Jurkat, Clone E6-1 (cell line): Measurements from ENCODE around the gene IGF2R.
"Not testable (repeated sequence)": the region's sequence is repeated elsewhere in the genome, so short reads cannot be mapped to it uniquely, and the experiment has no call there.

Experiments used
- DNase-seq: peaks from one replicate; pipeline ENCODE4 v3.0.0-alpha.2; 2011; ENCODE audit warnings: low read depth, low spot score
- H3K4me3 ChIP-seq: 2 replicates; pipeline ENCODE4 v1.5.1; 2011; ENCODE audit warnings: mild to moderate bottlenecking, low read length, control low read depth, moderate library complexity

IGF2R gene

GRCh38 chr6:159989492-159990480 is 20.9 kb downstream of the IGF2R start:
- no peak for DNase-seq
- H3K4me3 ChIP-seq, result no peak overlapping the region

DNA sequence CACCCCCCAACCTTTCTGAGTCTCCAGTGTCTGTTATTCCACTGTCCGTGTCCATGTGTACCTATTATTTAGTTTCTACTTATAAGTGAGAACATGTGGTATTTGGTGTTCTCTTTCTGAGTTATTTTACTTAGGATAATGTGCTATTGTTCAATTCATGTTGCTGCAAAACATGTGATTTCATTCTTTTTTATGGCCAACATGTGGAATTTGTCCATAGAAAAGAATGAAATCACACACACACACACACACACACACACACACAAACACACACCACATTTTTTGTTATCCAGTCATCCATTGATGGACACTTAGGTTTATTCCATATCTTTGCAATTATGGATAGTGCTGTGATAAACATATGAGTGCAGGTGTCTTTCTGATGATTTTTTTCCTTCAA is 23.5 kb downstream of the IGF2R start:
- no peak overlapping the region for H3K4me3 ChIP-seq

GRCh38 chr6:159995405-159995804 is 26.5 kb downstream of the IGF2R start:
- H3K4me3 ChIP-seq, result no peak overlapping the region
- DNase-seq, result no peak

More for the DNA sequence above, 23.5 kb downstream of the IGF2R start:
- no peak for DNase-seq

DNA sequence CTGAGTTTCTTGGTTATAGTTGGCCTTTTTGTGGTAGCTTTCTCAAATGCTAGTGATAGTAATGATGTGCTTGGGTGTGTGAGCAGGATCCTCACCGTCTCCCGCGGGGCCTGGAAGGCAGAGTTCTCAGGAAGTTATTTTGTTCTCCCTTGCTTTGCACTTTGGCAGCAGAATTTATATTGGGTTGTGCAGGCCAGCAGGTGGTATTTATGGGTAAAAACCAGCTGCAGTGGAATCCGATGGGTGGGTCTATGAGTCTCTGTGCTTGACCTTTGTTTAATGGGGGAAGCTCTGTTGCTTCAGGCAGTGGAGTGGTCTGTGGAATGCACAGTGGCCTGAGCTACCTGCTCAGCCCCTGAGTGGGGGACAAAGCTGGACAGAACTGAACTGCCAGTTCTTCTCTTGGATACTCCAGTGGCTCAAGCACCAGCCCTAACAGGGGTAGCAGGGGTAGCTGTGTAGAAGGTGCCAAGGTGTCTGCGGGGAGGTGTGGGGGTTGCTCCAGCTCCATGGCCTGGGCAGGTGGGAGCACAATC is 27.3 kb downstream of the IGF2R start:
- no peak overlapping the region; the same call in 1 of the 2 replicates for H3K4me3 ChIP-seq
- DNase-seq, result no peak

GRCh38 chr6:159996626-159997497 is 28.0 kb downstream of the IGF2R start:
- peak overlapping the region; percentile 23 for H3K4me3 ChIP-seq
- peak; percentile 79 for DNase-seq

- H3K4me3 ChIP-seq, result no peak overlapping the region
- DNase-seq, result no peak
Observed at GRCh38 chr6:159997498-159998101, 28.7 kb downstream of the IGF2R start.

- no peak overlapping the region for H3K4me3 ChIP-seq
- no peak for DNase-seq
Observed at GRCh38 chr6:159998538-159998937, 29.7 kb downstream of the IGF2R start.

DNA sequence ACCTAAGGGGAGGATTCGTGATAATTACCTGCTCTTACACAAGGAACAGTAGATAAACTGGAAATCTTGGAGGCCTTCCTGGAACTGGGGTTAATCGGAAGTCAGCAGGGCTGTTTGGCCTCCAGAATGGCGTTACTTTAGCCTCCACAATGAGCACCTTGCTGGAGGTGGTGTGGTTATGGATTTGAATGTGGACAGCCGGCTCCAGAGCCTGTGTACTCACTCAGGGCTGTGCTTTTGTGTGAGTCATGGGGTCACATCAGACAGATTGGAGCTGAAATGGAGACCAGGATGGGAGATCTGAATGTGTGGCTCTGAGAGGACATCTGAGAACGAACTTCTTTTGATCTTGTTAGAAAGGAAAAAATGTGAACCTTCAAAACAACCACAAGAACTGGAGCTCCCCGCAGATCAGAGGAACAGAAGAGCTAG is 30.4 kb downstream of the IGF2R start:
- H3K4me3 ChIP-seq, result no peak overlapping the region
- peak; percentile 89 for DNase-seq

- no peak for DNase-seq
- H3K4me3 ChIP-seq, result no peak overlapping the region
Observed at GRCh38 chr6:160000280-160000704, 31.4 kb downstream of the IGF2R start.

DNA sequence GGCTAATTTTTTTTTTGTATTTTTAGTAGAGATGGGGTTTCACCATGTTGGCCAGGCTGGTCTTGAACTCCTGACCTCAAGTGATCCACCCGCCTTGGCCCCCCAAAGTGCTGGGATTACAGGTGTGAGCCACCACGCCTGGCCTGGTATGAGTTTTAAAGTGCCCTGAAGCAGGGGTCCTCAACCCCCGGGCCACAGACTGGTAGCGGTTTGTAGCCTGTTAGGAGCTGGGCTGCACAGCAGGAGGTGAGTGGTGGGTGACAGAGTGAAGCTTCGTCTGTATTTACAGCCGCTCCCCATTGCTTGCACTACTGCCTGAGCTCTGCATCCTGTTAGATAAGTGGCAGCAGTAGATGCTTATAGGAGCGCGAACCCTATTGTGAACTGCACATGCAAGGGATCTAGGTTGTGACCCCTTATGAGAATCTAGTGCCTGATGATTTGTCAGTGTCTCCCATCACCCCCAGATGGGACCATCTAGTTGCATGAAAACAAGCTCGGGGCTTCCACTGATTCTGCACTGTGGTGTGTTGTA is 32.1 kb downstream of the IGF2R start:
- not testable (repeated sequence) for H3K4me3 ChIP-seq, DNase-seq

GRCh38 chr6:160002882-160003281 is 34.0 kb downstream of the IGF2R start:
- DNase-seq, result no peak
- no peak overlapping the region for H3K4me3 ChIP-seq

DNA sequence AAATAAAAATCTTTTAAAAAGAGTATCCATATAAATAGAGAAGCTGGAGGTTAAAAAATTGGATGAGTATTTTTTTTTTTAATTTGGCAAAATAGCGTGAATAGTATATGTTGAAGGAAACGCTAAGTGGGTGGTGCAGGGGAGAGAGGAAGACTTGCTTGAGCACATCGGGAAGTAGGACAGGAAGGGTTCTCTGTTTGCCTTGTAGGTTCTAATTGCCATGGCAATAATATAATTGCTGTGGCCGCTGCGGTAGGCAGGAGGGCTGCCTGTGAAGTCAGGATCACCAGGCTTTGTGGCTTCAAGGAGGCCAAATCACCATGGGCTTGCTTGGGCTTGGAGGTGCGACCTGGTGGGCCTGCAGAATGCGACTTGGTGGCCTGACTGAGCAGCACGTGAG is 35.1 kb downstream of the IGF2R start:
- H3K4me3 ChIP-seq, result no peak overlapping the region
- no peak for DNase-seq

- H3K4me3 ChIP-seq, result no peak overlapping the region
- DNase-seq, result no peak
Observed at GRCh38 chr6:160004419-160005175, 35.7 kb downstream of the IGF2R start.

DNA sequence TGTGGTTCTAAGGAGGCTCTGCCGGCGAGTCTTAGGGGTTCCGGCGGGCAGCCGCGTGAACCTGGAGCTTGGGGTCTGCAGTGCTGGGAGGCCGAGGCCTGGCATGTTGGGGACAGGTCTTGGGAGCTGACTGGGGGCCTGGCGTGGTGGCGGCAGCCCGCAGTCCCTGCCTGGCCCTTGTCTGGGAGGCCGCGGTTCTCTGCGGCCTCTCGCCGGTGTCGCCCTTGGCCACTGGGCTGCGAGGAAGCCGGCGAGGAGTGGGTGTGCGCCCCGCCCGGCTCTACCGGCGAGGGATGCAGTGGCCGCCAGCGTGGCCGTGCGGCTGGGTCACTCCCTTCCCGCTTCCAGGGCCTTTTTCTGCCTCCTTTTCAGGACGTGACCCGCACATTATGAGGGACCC is 36.3 kb downstream of the IGF2R start:
- no peak for DNase-seq
- no peak overlapping the region for H3K4me3 ChIP-seq

- no peak overlapping the region for H3K4me3 ChIP-seq
- no peak for DNase-seq
Observed at GRCh38 chr6:160005861-160006540, 37.1 kb downstream of the IGF2R start.

GRCh38 chr6:160007145-160007544 is 38.3 kb downstream of the IGF2R start:
- no peak overlapping the region for H3K4me3 ChIP-seq

GRCh38 chr6:160007611-160008010 is 38.7 kb downstream of the IGF2R start:
- no peak for DNase-seq
- no peak overlapping the region for H3K4me3 ChIP-seq

More at GRCh38 chr6:160007145-160007544, 38.3 kb downstream of the IGF2R start:
- no peak for DNase-seq

- H3K4me3 ChIP-seq, result no peak overlapping the region
- DNase-seq, result no peak
Observed at GRCh38 chr6:160010067-160010466, 41.2 kb downstream of the IGF2R start.
